ENCODE results near the gene PCDHGA1.

Gene PCDHGA1

DNA sequence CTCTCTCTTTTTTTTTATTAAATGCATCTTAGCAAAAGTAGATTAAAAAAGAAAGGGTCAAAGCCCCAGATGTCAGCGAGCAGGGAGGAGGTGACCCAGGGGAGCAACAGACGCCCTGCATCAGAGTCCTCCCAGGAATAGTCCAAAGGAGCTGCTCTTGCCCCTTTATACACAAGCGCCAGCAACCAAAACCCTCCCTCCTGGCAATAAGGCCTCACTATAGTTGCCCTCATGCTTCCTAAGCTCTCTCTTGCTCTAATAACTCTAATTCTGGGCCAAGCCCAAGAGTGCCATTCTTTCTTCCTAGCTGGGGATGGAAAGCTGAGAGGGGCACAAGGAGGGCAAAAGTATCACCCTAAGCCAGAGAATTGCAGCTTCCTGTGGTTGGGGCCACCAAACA is 184.8 kb downstream of the PCDHGA1 start:
- H3K4me1 ChIP-seq (ENCODE audit: control insufficient read depth, low read length): peaks cover 80% of the 10 kb centered on the region
- peaks cover 35% of the 10 kb centered on the region for H3F3A ChIP-seq (ENCODE audit: control insufficient read depth, insufficient read depth)
- H3K79me2 ChIP-seq (ENCODE audit: control insufficient read depth, low read length): peaks cover 14% of the 10 kb centered on the region
- peaks cover 81% of the 10 kb centered on the region for H3K36me3 ChIP-seq (ENCODE audit: control insufficient read depth, low read length)
- no peaks in the 10 kb centered on the region for H4K20me1 ChIP-seq (ENCODE audit: control insufficient read depth, insufficient read depth, low read depth, low read length)
- TF ChIP-seq, protein P1, sequence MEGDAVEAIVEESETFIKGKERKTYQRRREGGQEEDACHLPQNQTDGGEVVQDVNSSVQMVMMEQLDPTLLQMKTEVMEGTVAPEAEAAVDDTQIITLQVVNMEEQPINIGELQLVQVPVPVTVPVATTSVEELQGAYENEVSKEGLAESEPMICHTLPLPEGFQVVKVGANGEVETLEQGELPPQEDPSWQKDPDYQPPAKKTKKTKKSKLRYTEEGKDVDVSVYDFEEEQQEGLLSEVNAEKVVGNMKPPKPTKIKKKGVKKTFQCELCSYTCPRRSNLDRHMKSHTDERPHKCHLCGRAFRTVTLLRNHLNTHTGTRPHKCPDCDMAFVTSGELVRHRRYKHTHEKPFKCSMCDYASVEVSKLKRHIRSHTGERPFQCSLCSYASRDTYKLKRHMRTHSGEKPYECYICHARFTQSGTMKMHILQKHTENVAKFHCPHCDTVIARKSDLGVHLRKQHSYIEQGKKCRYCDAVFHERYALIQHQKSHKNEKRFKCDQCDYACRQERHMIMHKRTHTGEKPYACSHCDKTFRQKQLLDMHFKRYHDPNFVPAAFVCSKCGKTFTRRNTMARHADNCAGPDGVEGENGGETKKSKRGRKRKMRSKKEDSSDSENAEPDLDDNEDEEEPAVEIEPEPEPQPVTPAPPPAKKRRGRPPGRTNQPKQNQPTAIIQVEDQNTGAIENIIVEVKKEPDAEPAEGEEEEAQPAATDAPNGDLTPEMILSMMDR (IDR thresholded peaks at IDR 0.05; ENCODE audit: low read depth, low read length, poor library complexity, severe bottlenecking): no peak
- TF ChIP-seq EZH2phosphoT487 (IDR thresholded peaks at IDR 0.05; ENCODE audit: borderline replicate concordance, low read length): no peak
- H3K27me3 ChIP-seq (ENCODE audit: control insufficient read depth, low read length): no peaks in the 10 kb centered on the region
- peak overlapping the region; percentile 97 for H3K4me2 ChIP-seq (ENCODE audit: low read length)
- no peaks in the 10 kb centered on the region for H3K9me2 ChIP-seq (replicated peaks; ENCODE audit: control insufficient read depth, low read length)
- H3K4me3 ChIP-seq (ENCODE audit: low read length): peak overlapping the region; percentile 79
- H3K9me3 ChIP-seq (ENCODE audit: control insufficient read depth, insufficient read depth, low read length): no peaks in the 10 kb centered on the region
- peak overlapping the region; percentile 100 for H3K27ac ChIP-seq (ENCODE audit: low read depth, low read length)

GRCh38 chr5:141515946-141516671 is 185.8 kb downstream of the PCDHGA1 start:
- Histone ChIP-seq H3K4me2 (ENCODE audit: low read length) (peak overlapping the region; percentile 97), H3K27ac (ENCODE audit: low read depth, low read length) (peak overlapping the region; percentile 100), H3K4me3 (ENCODE audit: low read length) (peak overlapping the region; percentile 79), H3K36me3 (ENCODE audit: control insufficient read depth, low read length) (peaks cover 81% of the 10 kb centered on the region), H3K9me3 (ENCODE audit: control insufficient read depth, insufficient read depth, low read length) (no peaks in the 10 kb centered on the region), H3F3A (ENCODE audit: control insufficient read depth, insufficient read depth) (peaks cover 35% of the 10 kb centered on the region), H4K20me1 (ENCODE audit: control insufficient read depth, insufficient read depth, low read depth, low read length) (no peaks in the 10 kb centered on the region), H3K9me2 (replicated peaks; ENCODE audit: control insufficient read depth, low read length) (no peaks in the 10 kb centered on the region), H3K4me1 (ENCODE audit: control insufficient read depth, low read length) (peaks cover 80% of the 10 kb centered on the region), H3K27me3 (ENCODE audit: control insufficient read depth, low read length) (no peaks in the 10 kb centered on the region), H3K79me2 (ENCODE audit: control insufficient read depth, low read length) (peaks cover 4% of the 10 kb centered on the region; the same call in 1 of the 2 replicates)
- no peak for TF ChIP-seq EZH2phosphoT487 (IDR thresholded peaks at IDR 0.05; ENCODE audit: borderline replicate concordance, low read length)

DNA sequence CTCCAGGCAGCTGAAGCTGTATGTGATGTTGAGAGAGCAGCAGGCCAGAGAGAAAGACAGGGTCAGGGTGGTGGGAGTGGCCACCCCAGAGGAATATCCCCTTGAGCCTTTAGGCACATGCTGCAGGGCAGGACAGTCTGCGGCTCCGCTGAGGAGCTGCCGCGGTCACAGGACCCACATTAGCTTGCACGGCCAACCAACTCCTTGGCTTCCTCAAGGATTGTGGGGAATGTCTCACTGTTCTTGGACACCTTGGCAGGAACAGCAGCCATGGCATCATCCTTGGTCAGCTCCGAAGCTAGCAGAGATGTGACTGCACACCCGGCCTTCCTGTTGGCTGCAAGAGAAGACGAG is 186.3 kb downstream of the PCDHGA1 start:
- Histone ChIP-seq H3K27ac (ENCODE audit: low read depth, low read length) (peak overlapping the region; percentile 100), H3K4me1 (ENCODE audit: control insufficient read depth, low read length) (peaks cover 80% of the 10 kb centered on the region), H3K9me3 (ENCODE audit: control insufficient read depth, insufficient read depth, low read length) (no peaks in the 10 kb centered on the region), H3F3A (ENCODE audit: control insufficient read depth, insufficient read depth) (peaks cover 33% of the 10 kb centered on the region), H3K27me3 (ENCODE audit: control insufficient read depth, low read length) (no peaks in the 10 kb centered on the region), H3K79me2 (ENCODE audit: control insufficient read depth, low read length) (0 out of 2 replicates have a peak, but pooled peaks cover 4% of the 10 kb centered on the region), H3K9me2 (replicated peaks; ENCODE audit: control insufficient read depth, low read length) (no peaks in the 10 kb centered on the region), H3K36me3 (ENCODE audit: control insufficient read depth, low read length) (peaks cover 82% of the 10 kb centered on the region), H3K4me2 (ENCODE audit: low read length) (peak overlapping the region; percentile 97; the same call in 1 of the 2 replicates), H4K20me1 (ENCODE audit: control insufficient read depth, insufficient read depth, low read depth, low read length) (no peaks in the 10 kb centered on the region), H3K4me3 (ENCODE audit: low read length) (no peak overlapping the region)
- TF ChIP-seq, protein P1 (IDR thresholded peaks at IDR 0.05; ENCODE audit: low read depth, low read length, poor library complexity, severe bottlenecking): no peak
- no peak for TF ChIP-seq EZH2phosphoT487 (IDR thresholded peaks at IDR 0.05; ENCODE audit: borderline replicate concordance, low read length)

GRCh38 chr5:141517312-141517711 is 187.0 kb downstream of the PCDHGA1 start:
- peaks cover 31% of the 10 kb centered on the region for H3F3A ChIP-seq (ENCODE audit: control insufficient read depth, insufficient read depth)
- no peaks in the 10 kb centered on the region for H3K79me2 ChIP-seq (ENCODE audit: control insufficient read depth, low read length)
- no peaks in the 10 kb centered on the region for H3K27me3 ChIP-seq (ENCODE audit: control insufficient read depth, low read length)
- peaks cover 83% of the 10 kb centered on the region for H3K36me3 ChIP-seq (ENCODE audit: control insufficient read depth, low read length)
- H3K9me3 ChIP-seq (ENCODE audit: control insufficient read depth, insufficient read depth, low read length): no peaks in the 10 kb centered on the region
- no peaks in the 10 kb centered on the region for H4K20me1 ChIP-seq (ENCODE audit: control insufficient read depth, insufficient read depth, low read depth, low read length)
- H3K4me3 ChIP-seq (ENCODE audit: low read length): no peak overlapping the region
- H3K27ac ChIP-seq (ENCODE audit: low read depth, low read length): peak overlapping the region; percentile 100
- TF ChIP-seq, protein P1 (IDR thresholded peaks at IDR 0.05; ENCODE audit: low read depth, low read length, poor library complexity, severe bottlenecking): no peak
- no peak for TF ChIP-seq EZH2phosphoT487 (IDR thresholded peaks at IDR 0.05; ENCODE audit: borderline replicate concordance, low read length)
- no peaks in the 10 kb centered on the region for H3K9me2 ChIP-seq (replicated peaks; ENCODE audit: control insufficient read depth, low read length)
- H3K4me1 ChIP-seq (ENCODE audit: control insufficient read depth, low read length): peaks cover 80% of the 10 kb centered on the region
- H3K4me2 ChIP-seq (ENCODE audit: low read length): no peak overlapping the region

All from DOHH2 (cell line).